Stimulated activated CD8-positive, alpha-beta memory T cell treated with anti-CD3 and anti-CD28 coated beads, Interleukin-12 subunit alpha, Interleukin-12 subunit beta, amount 100 ng/mL, for 4 hours (primary cell): ENCODE measurements around the gene DUSP23.

Experiments
- DNase-seq: peaks from one replicate; pipeline ENCODE4 v3.0.0-alpha.2; 2020; ENCODE audit warnings: low read depth

Gene DUSP23

GRCh38 chr1:159828581-159829272 is 48.0 kb downstream of the DUSP23 start:
- no peak for DNase-seq

GRCh38 chr1:159829273-159829634 is 48.5 kb downstream of the DUSP23 start:
- no peak for DNase-seq

DNA sequence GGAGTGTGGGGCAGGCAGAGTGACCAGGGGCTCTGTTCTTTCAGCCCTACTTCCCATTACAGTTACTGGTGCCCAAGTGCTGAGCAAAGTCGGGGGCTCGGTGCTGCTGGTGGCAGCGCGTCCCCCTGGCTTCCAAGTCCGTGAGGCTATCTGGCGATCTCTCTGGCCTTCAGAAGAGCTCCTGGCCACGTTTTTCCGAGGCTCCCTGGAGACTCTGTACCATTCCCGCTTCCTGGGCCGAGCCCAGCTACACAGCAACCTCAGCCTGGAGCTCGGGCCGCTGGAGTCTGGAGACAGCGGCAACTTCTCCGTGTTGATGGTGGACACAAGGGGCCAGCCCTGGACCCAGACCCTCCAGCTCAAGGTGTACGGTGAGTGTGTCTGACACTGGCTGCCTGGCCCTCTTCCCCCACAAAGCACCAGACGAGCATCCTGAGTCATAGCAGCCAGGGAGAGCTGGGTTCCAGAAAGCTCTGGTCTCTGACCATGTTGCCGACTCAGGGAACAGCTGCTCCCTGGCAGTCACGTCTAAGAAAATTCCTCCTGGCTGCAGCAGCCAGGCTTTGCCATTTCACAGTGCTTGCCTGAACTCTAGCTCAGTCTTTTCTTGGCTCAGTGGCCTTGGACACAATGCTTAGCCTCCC is 49.2 kb downstream of the DUSP23 start:
- DNase-seq = no peak

DNA sequence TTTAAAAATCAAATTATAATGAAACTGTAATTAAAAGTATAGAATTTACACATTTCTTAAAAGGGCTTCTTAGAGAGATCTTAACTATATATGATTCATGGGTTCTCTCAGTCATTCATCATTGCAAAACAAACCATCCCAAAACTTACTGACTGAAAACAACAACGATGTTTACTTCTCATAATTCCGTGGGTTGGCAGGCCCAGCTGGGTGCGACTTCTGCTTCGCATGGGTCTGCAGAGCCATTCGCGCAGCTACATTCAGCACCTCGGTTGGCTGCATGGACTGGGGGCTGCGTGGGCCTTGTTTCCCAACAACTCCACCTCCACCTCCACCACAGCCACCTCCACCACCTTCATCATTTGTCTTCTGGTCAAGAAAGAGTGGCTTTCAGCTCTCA is 50.0 kb downstream of the DUSP23 start:
- no peak for DNase-seq

DNA sequence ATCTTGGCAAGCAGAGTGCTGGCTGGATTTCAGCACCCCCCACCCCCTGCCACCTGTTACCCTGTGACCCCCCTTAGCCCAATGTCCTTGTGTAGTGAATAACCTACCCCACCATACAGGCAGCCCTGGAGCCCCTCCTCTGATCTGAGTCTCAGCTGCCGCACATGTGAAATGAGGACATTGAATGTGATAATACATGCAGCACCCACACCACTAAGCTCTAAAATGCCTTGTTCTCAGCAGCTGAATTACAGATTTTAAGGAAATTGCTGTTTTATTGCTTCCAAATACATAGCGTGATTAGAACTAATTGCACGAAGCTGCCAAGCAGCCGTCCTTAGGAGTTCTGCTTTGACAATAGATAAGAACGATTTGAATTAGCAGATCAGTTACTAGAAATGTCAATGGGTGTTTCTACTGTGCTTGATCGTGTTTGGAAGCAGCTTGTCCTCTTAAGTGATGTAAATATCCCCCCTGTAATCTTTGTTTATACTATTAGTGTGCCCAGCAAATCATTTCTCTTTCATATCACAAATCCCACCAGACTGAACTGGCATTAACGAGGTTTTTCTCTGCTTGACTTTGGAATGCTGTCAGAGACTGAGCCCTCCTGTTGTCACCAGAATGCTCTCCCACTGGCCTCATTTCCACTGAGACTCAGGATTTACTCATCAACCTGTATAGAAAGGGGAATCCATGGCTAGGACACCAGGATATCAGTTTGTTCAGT is 50.8 kb downstream of the DUSP23 start:
- no peak for DNase-seq
